Activated CD4-positive, alpha-beta T cell treated with anti-CD3 and anti-CD28 coated beads, Interleukin-2, amount 50 U/mL, for 16 hours (primary cell): Measurements from ENCODE around the gene MON1A.

Source experiments
- DNase-seq: peaks from one replicate; pipeline ENCODE4 v3.0.0-alpha.2; 2020

The MON1A gene

DNA sequence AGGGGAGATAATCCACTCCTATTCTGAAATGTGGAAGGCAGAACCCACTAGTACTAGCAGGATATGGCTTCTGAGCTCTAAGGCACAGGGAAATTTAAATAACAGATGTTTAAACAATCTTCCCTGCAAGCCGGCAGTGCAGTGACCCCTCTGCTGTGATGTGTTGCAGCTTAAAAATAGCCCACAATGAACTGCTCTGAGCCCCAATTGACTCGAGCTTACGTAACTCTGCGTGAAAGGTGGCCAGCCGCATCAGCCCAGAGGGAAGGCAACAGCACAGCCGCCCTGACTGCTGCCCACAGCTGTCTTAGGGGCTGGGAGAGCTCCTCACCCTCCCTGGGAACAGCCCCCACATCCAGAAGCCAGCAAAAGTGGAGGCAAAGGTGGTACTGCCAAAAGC lies 47.4 kb downstream of the MON1A start:
- DNase-seq, result no peak

DNA sequence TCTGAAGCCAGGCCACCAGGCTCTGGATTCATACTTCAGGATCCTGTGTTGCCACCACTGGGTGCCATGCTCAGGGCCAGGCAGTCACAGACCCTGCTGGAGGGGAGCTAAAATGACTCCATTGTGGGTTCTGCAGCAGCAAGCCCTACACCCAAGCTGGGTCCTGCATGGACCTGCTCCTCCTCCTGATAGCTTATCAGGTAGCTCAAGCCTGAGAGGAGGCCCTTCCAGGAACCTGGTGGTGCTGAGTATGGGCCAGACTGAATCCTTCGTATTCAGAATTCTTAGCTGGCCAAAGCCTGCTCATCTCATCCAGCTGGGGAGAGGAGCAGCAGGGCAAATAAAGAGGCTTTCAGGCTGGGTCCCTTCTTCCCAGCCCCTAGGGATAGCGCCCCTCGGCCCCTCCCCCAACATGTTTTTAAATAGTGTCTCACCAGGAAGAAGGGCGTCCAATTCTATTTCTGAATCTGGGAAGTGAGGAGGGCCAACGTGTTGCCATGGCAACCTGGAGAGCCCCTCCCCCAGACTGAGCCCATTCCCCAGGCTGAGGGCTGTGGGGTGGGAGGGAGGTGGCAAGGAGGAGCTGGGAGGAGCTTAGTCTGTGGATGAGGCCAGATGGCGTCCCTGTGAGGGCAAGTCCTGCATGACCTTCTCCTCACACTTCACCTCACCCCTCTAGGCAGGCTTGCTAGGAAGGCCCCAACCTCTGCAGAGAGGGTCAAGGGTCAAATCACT lies 48.9 kb downstream of the MON1A start:
- DNase-seq, result no peak

DNA sequence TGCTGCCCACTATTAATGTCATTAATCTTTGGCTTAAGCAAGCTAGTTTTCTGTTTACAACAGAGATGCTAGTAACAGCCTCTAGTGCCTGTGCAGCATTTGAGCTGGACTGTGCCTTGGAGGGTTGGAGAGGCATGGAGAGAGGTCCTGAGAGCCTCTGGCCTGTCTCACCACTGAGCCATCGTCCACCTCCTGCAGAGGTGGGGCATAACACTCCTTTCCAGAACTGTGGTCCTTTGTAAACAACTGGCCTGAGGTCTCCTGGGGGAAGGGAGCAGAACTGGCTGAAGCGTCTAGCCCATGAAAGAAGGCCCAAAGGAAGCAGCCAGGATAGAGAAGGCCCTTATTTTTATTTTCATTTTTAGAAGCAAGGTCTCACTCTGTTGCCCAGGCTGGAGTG lies 49.9 kb downstream of the MON1A start:
- DNase-seq, result no peak

DNA sequence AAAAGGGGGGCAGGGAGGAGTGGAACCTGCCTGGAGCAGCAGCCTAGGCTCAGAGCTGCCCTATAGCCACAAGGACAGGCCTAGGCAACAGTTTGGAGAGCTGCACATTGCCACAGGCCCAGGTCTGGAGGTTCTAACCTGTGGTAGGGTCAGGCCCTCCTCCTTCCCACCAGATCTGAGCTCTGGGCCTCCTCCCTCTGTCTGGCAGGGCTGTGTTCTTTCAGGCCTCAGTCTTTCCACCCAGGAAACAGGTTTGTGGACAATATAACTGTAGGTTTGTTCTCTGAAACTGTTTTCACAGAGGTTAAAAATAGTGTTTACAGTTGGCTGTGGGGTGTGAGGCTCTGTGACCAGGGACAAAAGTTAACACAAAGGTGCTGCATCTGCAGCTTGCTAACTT lies 50.9 kb downstream of the MON1A start:
- DNase-seq, result no peak

DNA sequence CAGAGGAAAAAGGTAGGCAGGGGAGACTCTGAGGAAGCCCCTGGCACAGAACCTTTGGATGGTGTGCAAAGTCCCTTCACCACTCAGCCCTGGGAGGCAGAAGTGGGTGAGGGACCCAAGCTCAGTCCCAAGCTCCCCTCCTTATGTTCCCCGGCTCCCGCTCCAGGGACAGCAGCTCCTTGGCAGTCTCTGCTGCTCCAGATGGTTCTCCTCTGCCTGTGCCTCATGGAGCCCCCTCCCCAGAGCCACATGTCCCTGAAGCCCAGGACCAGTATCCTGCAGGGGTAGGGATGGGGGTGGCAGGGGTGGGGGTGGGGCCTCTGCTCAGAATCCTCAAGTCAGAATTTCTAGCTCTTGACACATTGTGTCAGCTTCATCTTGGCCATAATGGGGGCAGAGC lies 51.9 kb downstream of the MON1A start:
- no peak for DNase-seq

DNA sequence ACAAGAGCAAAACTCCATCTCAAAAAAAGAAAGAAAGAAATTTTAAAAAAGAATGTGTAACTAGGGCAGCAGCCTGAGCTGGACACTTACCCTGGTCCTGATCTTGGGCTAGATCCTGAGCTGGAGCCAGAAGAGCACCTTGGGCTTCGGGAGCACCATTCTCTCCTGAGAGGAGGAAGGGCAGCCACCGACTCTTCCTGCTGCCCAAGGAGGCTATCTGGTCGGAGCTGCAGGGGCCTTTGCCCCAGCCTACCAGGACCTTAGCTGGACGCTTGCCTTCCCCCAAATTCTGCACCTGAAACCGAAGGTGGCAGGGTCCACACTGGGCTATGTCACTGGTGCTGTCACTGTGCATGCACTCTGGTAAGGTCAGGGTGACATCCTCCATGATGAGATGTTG lies 53.0 kb downstream of the MON1A start:
- no peak for DNase-seq

DNA sequence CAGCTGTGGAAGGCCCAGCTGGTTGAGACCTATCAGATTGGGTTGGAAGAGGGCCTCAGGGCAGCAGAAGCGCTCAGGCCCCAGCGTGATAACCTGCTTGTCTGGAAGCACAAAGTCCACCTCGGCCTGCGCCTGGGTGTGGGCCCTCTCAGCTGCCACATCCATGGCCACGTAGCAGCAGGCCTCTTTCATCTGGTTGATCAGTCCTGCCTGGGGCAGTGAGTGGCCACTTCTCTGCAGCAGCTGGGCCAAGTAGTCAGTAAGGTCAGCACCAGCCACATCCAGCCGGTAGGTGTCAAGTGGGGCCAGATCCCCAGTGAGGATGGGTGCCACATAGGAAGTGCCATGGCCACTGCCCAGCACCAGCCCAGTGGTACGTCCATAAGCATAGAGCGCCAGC lies 56.0 kb downstream of the MON1A start:
- DNase-seq, result no peak

DNA sequence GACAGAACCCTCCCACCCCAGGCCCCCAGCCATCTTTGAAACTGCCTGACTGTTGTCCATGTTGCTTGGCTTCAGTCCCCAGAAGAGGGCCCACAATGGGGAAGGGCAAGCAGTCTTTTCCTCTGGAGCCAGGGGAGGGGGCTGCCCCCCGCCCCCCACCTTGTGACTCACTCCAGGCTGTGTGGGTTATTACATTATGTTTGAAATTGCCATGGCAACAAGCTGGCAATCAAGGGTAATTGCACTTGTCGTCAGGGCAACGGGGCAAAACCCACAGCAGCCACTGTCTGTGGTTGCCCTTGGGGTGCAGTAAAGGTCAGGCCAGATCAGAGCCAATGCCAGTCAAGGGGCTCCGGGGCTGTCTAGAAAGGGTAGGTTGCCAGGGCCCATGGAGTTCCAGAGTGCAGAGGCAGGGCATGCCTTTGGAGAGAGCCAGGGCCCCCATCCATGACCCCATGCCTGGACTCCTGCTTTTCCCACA lies 56.8 kb downstream of the MON1A start:
- peak; percentile 33 for DNase-seq

DNA sequence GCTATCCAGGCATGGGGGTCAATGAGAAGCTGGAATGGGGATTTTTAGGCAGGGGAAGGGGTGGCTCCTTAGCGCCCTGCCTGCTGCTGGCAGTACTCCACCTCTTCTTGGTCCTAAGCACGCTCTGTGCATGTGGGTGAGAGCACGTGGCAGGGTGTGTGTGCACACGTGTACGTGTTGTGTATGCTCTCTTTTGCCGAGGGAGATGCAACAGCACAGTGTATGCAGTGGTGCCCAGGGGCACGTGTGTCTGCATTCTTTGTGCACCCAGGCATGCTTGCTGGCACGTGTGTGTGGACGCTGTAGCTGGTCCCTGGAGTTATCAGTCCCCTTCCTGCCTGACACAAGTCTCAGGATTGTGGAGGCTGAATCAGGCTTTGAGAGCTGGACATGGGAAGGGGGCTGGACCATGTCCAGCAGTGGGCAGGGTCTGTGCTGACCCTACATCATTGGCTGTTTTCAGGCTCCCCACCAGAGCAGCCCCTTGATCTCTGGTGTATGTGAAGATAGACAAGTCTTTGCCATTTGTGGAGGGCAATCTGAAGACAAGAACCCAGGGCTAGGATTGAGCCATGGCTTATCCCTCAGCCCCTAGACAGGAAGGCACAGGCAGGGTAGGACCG lies 58.0 kb downstream of the MON1A start:
- DNase-seq, result no peak

DNA sequence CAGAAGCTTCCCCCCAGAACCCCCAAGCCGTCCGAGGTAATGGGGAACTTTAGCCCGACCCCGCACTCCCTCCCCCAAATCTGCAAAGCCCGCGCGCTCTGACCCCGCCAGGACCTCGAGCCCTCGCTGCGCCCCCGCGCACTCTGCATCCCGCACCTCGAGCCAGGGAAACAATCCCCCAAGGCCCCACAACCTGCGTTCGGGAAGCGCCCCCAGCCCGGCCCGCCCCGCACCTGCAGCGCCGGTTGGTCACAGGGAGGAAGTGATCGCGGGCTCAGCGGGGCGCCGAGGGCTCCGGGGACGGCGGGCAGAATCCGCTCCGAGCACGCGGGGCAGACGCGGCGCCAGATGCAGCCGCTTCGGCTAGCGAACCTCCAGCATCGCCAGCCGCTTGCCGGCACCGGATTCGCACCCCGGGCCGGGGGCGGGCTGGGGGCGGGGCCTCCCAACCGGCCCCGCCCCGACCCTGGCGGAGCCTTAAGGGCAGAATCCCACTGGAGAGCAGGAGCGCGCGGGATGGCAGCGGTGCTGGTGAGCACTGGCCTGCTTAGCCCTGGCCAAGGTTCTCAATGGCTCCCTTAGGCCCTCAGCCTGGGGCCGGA lies 60.0 kb downstream of the MON1A start, which contains the start of gene CAMKV:
Gene CAMKV (minus strand): TSS at position 382 of the 602 bp plus-strand sequence. CDS start 7,518 bp downstream, outside the sequence.
- peak; percentile 24 for DNase-seq

DNA sequence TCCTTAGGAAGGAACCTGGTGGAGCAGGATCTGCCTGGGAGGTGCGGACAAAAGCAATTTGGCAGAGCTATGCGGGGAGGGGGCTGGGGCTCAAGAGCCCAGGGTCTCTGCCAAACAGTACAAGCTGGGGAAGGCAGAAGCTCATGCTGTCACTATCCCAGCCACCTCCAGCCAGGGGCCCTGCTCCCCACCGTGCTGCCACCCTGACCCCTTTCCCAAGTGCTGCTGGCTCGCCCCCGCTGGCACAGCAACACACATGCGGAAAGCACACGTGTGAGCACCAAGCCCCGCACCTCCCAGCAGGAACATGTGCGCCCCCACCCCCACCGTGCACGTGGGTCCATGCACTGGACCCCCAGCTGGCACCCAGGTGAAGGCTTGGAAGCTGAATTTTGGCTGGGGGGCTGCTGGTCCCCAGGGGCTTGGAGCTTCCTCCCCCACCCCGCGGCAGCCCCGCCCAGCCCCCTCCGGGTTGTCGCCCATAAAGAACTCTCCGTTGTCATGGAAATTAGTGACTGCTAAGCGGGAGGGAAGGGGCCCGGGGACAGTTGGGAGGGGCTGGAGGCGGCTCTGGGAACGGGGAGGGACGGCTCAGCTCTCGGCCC lies 60.6 kb downstream of the MON1A start:
- no peak for DNase-seq

DNA sequence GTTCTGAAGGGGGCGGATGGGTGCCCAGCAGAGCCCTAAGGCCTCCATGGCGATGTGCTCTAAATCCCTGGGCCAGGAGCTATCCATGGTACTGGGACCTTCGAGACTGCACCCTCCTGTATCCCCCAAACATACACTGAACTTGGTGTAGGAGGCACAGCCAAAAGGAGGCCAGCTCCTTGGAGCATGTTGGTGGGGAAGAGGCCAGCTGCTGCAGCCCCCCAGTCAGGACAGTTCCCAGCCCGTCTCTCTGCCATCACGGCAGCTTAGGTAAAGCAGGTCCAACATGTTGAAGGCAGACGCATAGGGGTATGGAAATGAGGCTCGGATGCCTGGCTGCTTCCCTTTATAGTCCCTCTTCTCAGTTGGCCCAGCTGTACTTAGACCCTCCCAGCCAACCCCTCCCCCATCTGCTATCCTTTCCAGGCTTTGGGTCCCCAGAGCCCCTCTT lies 61.7 kb downstream of the MON1A start:
- DNase-seq, result peak; percentile 13

DNA sequence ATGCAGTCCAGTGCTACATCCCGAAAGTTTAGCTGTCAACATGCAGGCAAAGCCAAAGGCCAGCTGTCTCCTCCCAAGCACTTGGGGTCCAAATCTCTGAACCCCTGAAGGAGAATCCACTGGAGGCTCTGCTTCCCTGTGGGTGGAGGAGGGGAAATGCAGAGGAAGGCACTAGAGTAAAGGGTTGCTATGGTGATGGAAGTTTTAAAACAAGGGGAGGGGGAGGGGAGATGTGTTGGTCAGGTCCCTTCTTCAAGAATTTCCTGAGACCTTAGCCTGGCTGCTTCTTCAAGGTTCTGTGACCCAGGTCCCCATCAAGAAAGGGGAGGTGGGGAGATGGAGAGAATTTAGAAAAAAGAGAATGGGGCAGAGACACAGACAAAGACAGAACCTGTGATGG lies 62.2 kb downstream of the MON1A start:
- no peak for DNase-seq

DNA sequence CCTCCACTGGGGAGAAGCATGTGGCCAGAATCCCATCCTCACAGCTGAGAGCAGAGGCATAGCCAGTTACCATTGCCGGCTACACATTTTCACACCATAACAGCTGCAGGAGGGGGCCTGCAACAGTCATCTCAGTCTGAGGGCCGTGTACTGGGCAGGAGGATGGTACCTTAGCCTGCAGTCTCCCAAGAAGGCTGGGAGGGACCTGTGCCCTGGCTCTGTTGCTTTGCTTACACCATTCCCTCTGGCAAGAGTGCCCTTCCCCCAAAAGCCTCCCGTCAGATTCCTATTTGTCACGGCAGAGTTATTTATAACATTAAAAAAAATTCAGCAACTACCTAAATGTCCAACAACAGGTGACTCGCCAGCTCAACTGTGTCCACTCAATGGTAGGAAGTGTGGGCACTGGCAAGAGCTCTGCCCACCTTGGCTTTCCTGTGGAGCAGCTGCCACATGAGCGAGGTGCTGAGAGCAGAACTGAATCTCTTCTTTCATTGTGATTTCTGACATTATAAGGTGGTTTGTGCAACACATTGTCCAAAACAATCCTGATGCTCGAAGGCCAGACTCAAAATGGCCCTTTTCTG lies 64.3 kb downstream of the MON1A start:
- DNase-seq, result no peak

DNA sequence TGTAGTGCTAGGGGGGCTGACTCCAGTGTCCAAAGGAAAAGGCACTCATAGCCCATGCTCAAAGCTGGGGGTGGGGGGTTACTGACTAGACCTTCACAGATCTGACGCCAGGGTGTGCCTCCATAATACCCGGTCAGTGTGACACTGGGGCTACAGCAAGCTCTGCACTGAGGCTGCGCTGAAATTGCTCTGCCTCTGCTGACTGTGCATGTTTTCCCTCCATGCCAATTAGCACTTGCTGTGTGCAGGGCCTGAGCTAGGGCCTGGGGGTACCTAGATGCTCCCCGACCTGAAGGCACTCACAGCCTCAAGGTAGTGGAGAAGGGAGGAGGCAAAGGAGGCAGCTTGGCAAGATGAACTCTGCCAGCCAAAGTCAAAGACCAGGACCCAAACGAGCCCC lies 65.1 kb downstream of the MON1A start:
- no peak for DNase-seq

DNA sequence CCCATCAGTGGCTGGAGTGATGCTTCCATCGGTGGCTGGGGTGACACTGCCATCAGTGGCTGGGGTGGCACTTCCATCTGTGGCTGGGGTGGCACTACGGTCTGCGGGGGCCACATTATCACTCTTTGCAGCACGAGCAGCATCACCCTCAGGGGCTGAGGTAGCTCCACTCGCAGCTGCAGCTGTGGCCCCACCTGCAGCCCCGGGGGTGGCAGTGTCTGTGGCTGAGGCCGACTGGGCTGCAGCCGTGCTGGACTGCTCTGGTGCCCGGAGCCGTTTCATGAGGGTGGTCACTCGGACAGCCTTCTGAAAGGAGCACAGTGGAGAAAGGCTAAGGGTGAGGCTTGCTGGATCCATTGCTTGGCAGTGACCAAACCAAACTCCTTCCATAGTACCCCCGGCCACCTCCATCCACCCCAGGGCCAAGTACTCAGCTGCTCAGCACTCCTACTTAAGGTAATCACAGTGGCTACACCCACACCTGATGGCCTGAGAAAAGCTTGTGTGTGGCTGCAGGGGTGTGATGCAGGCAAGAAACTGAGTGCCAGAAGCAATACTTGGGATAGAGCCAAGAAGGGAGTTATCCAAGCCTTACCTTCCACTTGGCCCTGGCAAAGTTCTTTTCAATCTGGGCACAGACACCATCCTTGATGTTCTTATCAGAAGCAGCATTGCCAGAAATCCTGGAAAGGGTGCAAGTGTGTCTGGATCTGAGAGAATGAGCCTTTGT lies 69.9 kb downstream of the MON1A start:
- DNase-seq, result no peak
